Left hindlimb (tissue), 1 donor: ENCODE measurements around the gene DCLRE1B.
"Not testable (repeated sequence)": the region's sequence is repeated elsewhere in the genome, so short reads cannot be mapped to it uniquely, and the experiment has no call there.

Experiments used
- DNase-seq: peaks from one replicate; pipeline ENCODE4 v3.0.0-alpha.2; 2018

The DCLRE1B gene

DNA sequence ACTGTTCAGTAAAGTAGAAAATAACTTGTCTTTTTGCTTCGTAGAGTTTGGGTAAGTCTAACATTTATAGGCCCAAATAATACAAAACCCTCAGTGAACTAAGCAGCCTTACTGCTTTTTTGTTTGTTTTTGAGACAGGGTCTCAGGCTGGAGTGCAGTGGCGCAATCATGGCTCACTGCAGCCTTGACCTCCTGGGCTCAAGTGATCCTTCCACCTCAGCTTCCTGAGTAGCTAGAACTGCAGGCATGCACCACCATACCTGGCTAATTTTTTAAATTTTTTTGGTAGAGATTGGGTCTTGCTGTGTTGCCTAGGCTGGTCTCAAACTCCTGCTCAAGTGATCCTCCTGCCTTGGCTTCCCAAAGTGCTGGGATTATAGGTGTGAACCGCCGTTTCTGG, 43.0 kb downstream of the DCLRE1B start:
- DNase-seq: not testable (repeated sequence)

DNA sequence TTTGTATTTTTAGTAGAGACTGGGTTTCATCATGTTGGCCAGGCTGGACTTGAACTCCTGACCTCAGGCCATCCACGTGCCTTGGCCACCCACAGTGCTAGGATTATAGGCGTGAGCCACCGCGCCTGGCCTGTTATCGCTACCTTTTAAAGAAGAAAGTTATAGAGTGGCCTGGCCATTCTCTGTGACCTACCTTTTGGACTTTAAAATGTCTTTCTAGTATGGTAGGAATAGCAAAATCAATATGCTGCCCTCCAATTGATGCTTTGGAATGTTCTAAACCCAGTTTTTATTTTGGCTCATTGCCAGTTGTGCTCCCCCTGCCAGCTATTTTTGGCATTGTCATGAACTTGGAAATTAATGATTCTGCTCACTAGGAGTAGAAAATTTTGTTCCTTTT, 43.9 kb downstream of the DCLRE1B start:
- no peak for DNase-seq

DNA sequence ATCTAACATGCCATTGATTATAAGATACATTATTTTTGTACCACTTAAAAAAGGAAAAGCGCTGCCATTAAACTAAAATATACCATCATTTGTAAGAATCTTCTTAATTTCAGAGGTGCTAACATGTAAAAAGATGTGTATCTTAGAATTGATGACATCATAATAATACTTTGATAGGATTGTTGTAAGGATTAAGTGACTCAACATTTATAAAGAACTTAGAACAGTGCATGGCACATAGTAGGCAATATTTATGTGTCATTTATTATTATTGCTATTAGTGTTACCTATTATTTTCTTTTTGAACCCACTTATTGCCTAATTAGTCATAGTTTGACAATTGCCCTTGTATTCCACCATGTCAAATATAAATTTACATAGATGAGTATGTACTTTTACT, 45.8 kb downstream of the DCLRE1B start:
- no peak for DNase-seq

DNA sequence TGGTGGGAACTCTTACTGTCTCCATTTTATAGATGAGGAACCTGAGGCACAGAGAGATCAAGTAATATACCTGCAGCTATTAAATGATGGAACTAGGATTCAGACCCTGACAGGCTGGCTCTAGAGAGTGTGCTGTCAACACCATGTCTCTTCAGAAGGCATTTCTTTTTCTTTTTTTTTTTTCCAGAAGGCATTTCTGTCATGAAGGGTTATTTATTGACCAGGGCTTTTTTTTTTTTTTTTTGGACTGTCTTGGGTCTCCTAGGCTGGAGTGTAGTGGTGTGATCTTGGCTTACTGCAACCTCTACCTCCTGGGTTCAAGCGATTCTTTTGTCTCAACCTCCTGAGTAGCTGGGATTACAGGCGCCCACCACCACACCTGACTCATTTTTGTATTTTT, 46.6 kb downstream of the DCLRE1B start:
- no peak for DNase-seq

DNA sequence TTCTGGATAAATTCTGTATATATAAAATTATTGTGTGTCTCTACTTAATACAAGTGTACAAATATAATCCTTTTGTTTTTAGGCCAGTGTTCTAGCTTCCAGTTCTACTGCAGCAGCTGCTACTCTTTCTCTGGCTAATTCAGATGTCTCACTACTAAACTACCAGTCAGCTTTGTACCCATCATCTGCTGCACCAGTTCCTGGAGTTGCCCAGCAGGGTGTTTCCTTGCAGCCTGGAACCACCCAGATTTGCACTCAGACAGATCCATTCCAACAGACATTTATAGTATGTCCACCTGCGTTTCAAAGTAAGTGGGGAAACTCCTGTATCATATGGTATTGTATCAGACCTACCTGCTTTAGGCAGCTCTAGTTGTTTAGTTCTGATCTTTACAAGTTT, 52.9 kb downstream of the DCLRE1B start:
- no peak for DNase-seq

DNA sequence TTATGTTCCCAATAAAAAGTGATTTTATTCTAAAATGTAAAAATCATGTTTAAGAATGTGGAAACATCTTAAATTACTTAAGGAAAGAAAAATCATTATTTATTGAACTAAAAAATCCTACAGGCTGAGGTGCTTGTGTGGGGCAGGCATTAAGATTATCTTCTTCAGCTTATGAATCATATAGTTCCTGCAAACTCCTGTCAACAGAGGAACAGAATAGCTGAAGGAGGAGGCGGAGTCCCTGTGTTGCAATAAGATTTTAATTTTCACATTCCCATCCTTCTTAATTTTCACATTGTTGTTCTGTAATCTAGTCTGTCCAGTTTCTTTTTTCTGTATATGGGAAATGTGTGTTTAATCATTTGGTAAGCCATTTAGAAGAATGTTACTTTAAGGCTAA, 53.6 kb downstream of the DCLRE1B start:
- no peak for DNase-seq

DNA sequence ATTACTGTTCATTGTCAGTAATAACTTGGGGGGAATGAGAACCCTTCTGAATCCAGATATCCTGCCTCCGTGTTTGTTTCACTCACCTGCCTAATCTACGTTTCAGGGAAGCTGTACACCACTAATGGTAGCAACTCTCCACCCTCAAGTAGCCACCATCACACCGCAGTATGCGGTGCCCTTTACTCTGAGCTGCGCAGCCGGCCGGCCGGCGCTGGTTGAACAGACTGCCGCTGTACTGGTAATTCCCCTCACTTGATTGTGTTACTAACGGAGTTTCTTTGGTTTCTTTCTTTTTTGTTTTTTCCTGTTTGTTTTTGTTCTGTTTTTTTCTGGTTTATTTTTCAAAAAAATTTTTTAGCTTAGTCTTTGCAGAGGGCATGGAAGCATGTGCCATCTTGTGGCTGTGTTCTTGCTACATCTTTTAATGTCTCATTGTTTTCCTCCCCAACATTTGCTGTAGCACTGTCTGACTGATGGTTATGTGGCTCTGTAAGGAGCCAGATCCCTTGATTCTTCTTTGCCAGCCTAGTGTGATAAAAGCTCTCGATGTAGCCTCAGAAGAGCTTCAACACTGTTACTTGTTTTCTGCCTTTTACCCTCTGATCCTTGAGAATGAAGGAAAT, 58.3 kb downstream of the DCLRE1B start:
- DNase-seq: no peak
